K562 (cell line): ENCODE measurements around the gene ZMPSTE24. TPM values are rescaled to one million over a fixed set of nuclear protein-coding genes. Genes with fewer than 3 reads are reported as not detected.

ENCODE experiments used
- ARID4B ChIP-seq: sonication (generic); formaldehyde crosslinking; IDR thresholded peaks from 2 replicates; pipeline ENCODE4 v1.8.0; 2022; ENCODE audit warnings: mild to moderate bottlenecking, missing genetic modification reagents
- CAMTA2 ChIP-seq: fragments of 250-450 bp; sonication (Bioruptor Pico); conservative IDR thresholded peaks from 2 replicates; pipeline ENCODE4 v1.5.1; 2022
- CBX3 ChIP-seq, 2 experiments: IDR thresholded peaks; 1 replicate in 1 of 2; 2 replicates in 1 of 2; pipeline ENCODE4 v1.6.1; 2012; ENCODE audit warnings: inconsistent platforms in 2 of 2, low read length in 2 of 2, borderline replicate concordance in 1 of 2, control low read depth in 1 of 2
- CSDE1 ChIP-seq, 2 experiments: fragments of 450-650 bp; IDR thresholded peaks; 2 replicates each; pipeline ENCODE4 v1.6.1; 2016; ENCODE audit warnings: mild to moderate bottlenecking in 1 of 2
- EP300 ChIP-seq: IDR thresholded peaks from 2 replicates; pipeline ENCODE4 v1.6.1; 2012; ENCODE audit warnings: low read length, improper control_type of control experiment
- FIP1L1 ChIP-seq: fragments of 200-400 bp; formaldehyde crosslinking; IDR thresholded peaks from 2 replicates; pipeline ENCODE4 v1.6.1; 2018; ENCODE audit warnings: mild to moderate bottlenecking, low read depth, low read length; ENCODE audit not compliant: poor library complexity, severe bottlenecking
- GATAD2A ChIP-seq: fragments of 450-650 bp; IDR thresholded peaks from 2 replicates; pipeline ENCODE4 v1.6.1; 2017
- HOXB6 ChIP-seq: fragments of 250-450 bp; sonication (Bioruptor Pico); IDR thresholded peaks from 2 replicates; pipeline ENCODE4 v1.5.1; 2022; ENCODE audit warnings: mild to moderate bottlenecking, borderline replicate concordance
- ID3 ChIP-seq, 2 experiments: fragments of 250-450 bp in 1 of 2; fragments of 450-650 bp in 1 of 2; sonication (Bioruptor Pico) in 1 of 2; IDR thresholded peaks; 2 replicates each; pipeline versions ENCODE4 v1.6.1 to v1.8.0; 2016 to 2021; ENCODE audit warnings: mild to moderate bottlenecking in 2 of 2, moderate library complexity in 2 of 2, missing compliant biosample characterization in 1 of 2, missing genetic modification characterization in 1 of 2
- KLF10 ChIP-seq: fragments of 250-450 bp; sonication (Bioruptor Pico); IDR thresholded peaks from 2 replicates; pipeline ENCODE4 v1.6.1; 2021; ENCODE audit warnings: matching md5 sums
- MEF2D ChIP-seq: conservative IDR thresholded peaks from 2 replicates; pipeline ENCODE4 v1.6.1; 2016; ENCODE audit warnings: low read depth, missing genetic modification characterization, missing compliant biosample characterization
- MIER1 ChIP-seq: fragments of 450-650 bp; IDR thresholded peaks from 2 replicates; pipeline ENCODE4 v1.6.1; 2016; ENCODE audit warnings: antibody characterized with exemption, mild to moderate bottlenecking, low read depth
- MYNN ChIP-seq, 2 experiments: sonication (generic); formaldehyde crosslinking in 1 of 2; IDR thresholded peaks; 2 replicates each; pipeline versions ENCODE4 v1.5.0 to v1.6.1; 2016 to 2020; ENCODE audit warnings: antibody characterized with exemption in 1 of 2, missing genetic modification reagents in 1 of 2
- NCOA1 ChIP-seq: fragments of 450-650 bp; IDR thresholded peaks from 2 replicates; pipeline ENCODE4 v1.6.1; 2016; ENCODE audit warnings: low read depth
- POLR2H ChIP-seq: IDR thresholded peaks from 2 replicates; pipeline ENCODE4 v1.6.1; 2016; ENCODE audit warnings: missing genetic modification characterization, low read depth, mild to moderate bottlenecking, control low read depth, missing compliant biosample characterization, moderate library complexity
- POLR3G ChIP-seq: IDR thresholded peaks from 2 replicates; pipeline ENCODE4 v1.6.1; 2011; ENCODE audit not compliant: insufficient read length, insufficient replicate concordance; ENCODE audit errors: extremely low read depth
- PTTG1 ChIP-seq: fragments of 450-650 bp; IDR thresholded peaks from 2 replicates; pipeline ENCODE4 v1.6.1; 2016; ENCODE audit warnings: low read depth, mild to moderate bottlenecking, missing genetic modification characterization, missing compliant biosample characterization
- RFX5 ChIP-seq: IDR thresholded peaks from 2 replicates; pipeline ENCODE4 v1.6.1; 2011; ENCODE audit warnings: low read depth, mild to moderate bottlenecking, improper control_type of control experiment, low read length
- TFAP4 ChIP-seq: sonication (generic); formaldehyde crosslinking; IDR thresholded peaks from 2 replicates; pipeline ENCODE4 v1.8.0; 2022; ENCODE audit warnings: missing genetic modification reagents, mild to moderate bottlenecking, moderate library complexity, borderline replicate concordance
- TGIF2 ChIP-seq: sonication (generic); formaldehyde crosslinking; IDR thresholded peaks from 2 replicates; pipeline ENCODE4 v1.8.1; 2022; ENCODE audit warnings: mild to moderate bottlenecking, missing genetic modification reagents, moderate library complexity
- TRIM24 ChIP-seq, 2 experiments: fragments of 450-650 bp; IDR thresholded peaks; 2 replicates each; pipeline ENCODE4 v1.6.1; 2016
- ZNF263 ChIP-seq: sonication (generic); formaldehyde crosslinking; IDR thresholded peaks from 2 replicates; pipeline ENCODE4 v1.8.0; 2022; ENCODE audit warnings: mild to moderate bottlenecking, missing genetic modification reagents, borderline replicate concordance
- ZNF696 ChIP-seq: fragments of 250-450 bp; sonication (Bioruptor Pico); conservative IDR thresholded peaks from 2 replicates; pipeline ENCODE4 v1.4.0; 2020; ENCODE audit warnings: mild to moderate bottlenecking, moderate library complexity
- polyA plus RNA-seq, 8 experiments: library from polyadenylated mRNA; depleted of rRNA in 4 of 8; stranded (reverse) in 5 of 8; unstranded in 3 of 8; fragments of >200 nt; fragmentation: Nextera tagmentation in 2 of 8; fragmentation: Illumina TruSeq in 1 of 8; extraction: Ambion mirVana in 2 of 8; extraction: Trizol in 1 of 8; gene quantifications; 2 replicates each; pipeline versions ENCODE4 v1.2.1 to v1.2.3, GENCODE V29; 2011 to 2014; ENCODE audit warnings: inconsistent platforms in 1 of 8, missing spikeins in 1 of 8
- total RNA-seq, 7 experiments: library from RNA; depleted of rRNA in 6 of 7; stranded (reverse); fragments of >200 nt in 6 of 7; fragmentation: Illumina TruSeq in 2 of 7; extraction: Trizol in 2 of 7; gene quantifications; 2 replicates each; pipeline versions ENCODE4 v1.2.1 to v1.2.3, GENCODE V29; 2011 to 2021; ENCODE audit warnings: low replicate concordance in 1 of 7

The ZMPSTE24 gene
- total and polyA plus RNA-seq, 9 of the 15 experiments (the other 6 are each of a cell fraction or from before 2014, with no cell fraction given), result 30.7 to 75.9 (median 64.3) TPM

- no peak for TF ChIP-seq ID3 (CRISPR knock-in tag; IDR thresholded peaks at IDR 0.05)
- TF ChIP-seq ID3 (tag; IDR thresholded peaks at IDR 0.05), result peak; percentile 87; the same call in 1 of the 2 replicates
- peak; percentile 100 for TF ChIP-seq NCOA1
- peak; percentile 90 for TF ChIP-seq FIP1L1
- TF ChIP-seq POLR2H (tag), result peak; percentile 80
- peak; percentile 99 for TF ChIP-seq ARID4B
- TF ChIP-seq PTTG1, result no peak
- TF ChIP-seq RFX5, result no peak
- TF ChIP-seq KLF10 (CRISPR knock-in tag), result no peak
- peak; percentile 78 for TF ChIP-seq ZNF263 (CRISPR knock-in tag)
- TF ChIP-seq TRIM24 (IDR thresholded peaks at IDR 0.05), result peak; percentile 57 to 100; a peak in 3 of 4 replicates
- TF ChIP-seq MEF2D (tag), result no peak; the same call in 1 of the 2 replicates
- TF ChIP-seq GATAD2A, result 0 out of 2 replicates have a peak, but pooled peaks have one; percentile 17
- no peak for TF ChIP-seq TGIF2 (CRISPR knock-in tag)
- TF ChIP-seq CBX3 (IDR thresholded peaks at IDR 0.05; ENCODE audit: borderline replicate concordance in 1 of 2, low read length in 2 of 2), result peak in 1 of 2 experiments; percentile 94; a peak in 2 of 3 replicates
- no peak for TF ChIP-seq HOXB6 (CRISPR knock-in tag)
- peak; percentile 75 for TF ChIP-seq EP300
- TF ChIP-seq MYNN (IDR thresholded peaks at IDR 0.05), result 0 out of 2 replicates have a peak, but pooled peaks have one; percentile 44
- no peak for TF ChIP-seq MYNN (CRISPR knock-in tag; IDR thresholded peaks at IDR 0.05)
- TF ChIP-seq CAMTA2 (CRISPR knock-in tag), result no peak
- TF ChIP-seq TFAP4 (CRISPR knock-in tag), result peak; percentile 91
- peak; percentile 77; the same call in 1 of the 2 replicates for TF ChIP-seq MIER1
- TF ChIP-seq CSDE1 (IDR thresholded peaks at IDR 0.05), result 0 out of 4 replicates have a peak, but pooled peaks of 1 of the 2 experiments have one; percentile 56
- TF ChIP-seq POLR3G, result no peak
- TF ChIP-seq ZNF696, result no peak
Observed at GRCh38 chr1:40257688-40258444, at the start of gene ZMPSTE24 (continued).
